ENCODE results near the gene ARFGAP3.

DNA sequence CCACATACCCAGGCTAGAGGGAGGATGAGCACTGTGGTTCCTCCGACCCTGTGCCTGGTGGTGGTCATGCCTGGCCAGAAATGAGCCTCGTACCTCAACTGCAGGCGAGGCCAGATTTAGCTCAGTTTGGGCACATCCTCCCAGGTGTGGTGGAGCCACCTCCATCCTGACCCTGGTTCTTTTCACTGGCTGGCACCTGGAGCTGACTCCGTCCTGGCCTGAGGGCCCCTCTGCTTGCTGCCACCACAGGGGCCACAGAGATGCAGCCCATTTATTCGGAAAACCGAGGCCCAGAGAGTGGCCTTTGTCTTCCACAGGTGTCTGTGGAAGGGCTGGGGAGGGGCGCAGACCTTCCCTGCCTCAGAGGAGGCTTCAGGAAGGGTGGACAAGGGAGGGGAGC lies 9.0 kb upstream of the ARFGAP3 start:
- no peak for TF ChIP-seq RFX5 (IDR thresholded peaks at IDR 0.05)
- TF ChIP-seq, protein P1, sequence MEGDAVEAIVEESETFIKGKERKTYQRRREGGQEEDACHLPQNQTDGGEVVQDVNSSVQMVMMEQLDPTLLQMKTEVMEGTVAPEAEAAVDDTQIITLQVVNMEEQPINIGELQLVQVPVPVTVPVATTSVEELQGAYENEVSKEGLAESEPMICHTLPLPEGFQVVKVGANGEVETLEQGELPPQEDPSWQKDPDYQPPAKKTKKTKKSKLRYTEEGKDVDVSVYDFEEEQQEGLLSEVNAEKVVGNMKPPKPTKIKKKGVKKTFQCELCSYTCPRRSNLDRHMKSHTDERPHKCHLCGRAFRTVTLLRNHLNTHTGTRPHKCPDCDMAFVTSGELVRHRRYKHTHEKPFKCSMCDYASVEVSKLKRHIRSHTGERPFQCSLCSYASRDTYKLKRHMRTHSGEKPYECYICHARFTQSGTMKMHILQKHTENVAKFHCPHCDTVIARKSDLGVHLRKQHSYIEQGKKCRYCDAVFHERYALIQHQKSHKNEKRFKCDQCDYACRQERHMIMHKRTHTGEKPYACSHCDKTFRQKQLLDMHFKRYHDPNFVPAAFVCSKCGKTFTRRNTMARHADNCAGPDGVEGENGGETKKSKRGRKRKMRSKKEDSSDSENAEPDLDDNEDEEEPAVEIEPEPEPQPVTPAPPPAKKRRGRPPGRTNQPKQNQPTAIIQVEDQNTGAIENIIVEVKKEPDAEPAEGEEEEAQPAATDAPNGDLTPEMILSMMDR (IDR thresholded peaks at IDR 0.05), result no peak
- TF ChIP-seq POLR2A (IDR thresholded peaks at IDR 0.05; ENCODE audit: low read length), result no peak
- no peak for TF ChIP-seq RCOR1 (IDR thresholded peaks at IDR 0.05; ENCODE audit: low read depth, low read length)
- TF ChIP-seq, protein P2, sequence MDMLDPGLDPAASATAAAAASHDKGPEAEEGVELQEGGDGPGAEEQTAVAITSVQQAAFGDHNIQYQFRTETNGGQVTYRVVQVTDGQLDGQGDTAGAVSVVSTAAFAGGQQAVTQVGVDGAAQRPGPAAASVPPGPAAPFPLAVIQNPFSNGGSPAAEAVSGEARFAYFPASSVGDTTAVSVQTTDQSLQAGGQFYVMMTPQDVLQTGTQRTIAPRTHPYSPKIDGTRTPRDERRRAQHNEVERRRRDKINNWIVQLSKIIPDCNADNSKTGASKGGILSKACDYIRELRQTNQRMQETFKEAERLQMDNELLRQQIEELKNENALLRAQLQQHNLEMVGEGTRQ (IDR thresholded peaks at IDR 0.05), result no peak
- no peak for TF ChIP-seq RAD21 (conservative IDR thresholded peaks at IDR 0.05 in 1 of 2, IDR thresholded peaks at IDR 0.05 in 1 of 2)
- TF ChIP-seq, protein P3, sequence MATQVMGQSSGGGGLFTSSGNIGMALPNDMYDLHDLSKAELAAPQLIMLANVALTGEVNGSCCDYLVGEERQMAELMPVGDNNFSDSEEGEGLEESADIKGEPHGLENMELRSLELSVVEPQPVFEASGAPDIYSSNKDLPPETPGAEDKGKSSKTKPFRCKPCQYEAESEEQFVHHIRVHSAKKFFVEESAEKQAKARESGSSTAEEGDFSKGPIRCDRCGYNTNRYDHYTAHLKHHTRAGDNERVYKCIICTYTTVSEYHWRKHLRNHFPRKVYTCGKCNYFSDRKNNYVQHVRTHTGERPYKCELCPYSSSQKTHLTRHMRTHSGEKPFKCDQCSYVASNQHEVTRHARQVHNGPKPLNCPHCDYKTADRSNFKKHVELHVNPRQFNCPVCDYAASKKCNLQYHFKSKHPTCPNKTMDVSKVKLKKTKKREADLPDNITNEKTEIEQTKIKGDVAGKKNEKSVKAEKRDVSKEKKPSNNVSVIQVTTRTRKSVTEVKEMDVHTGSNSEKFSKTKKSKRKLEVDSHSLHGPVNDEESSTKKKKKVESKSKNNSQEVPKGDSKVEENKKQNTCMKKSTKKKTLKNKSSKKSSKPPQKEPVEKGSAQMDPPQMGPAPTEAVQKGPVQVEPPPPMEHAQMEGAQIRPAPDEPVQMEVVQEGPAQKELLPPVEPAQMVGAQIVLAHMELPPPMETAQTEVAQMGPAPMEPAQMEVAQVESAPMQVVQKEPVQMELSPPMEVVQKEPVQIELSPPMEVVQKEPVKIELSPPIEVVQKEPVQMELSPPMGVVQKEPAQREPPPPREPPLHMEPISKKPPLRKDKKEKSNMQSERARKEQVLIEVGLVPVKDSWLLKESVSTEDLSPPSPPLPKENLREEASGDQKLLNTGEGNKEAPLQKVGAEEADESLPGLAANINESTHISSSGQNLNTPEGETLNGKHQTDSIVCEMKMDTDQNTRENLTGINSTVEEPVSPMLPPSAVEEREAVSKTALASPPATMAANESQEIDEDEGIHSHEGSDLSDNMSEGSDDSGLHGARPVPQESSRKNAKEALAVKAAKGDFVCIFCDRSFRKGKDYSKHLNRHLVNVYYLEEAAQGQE (IDR thresholded peaks at IDR 0.05), result no peak
- no peak for TF ChIP-seq CEBPB (IDR thresholded peaks at IDR 0.05)
- no peak for TF ChIP-seq MYC (IDR thresholded peaks at IDR 0.05; ENCODE audit: borderline replicate concordance, low read length)
